Endothelial cell of umbilical vein (primary cell): ENCODE measurements around the gene NTN1. TPM values are rescaled to one million over a fixed set of nuclear protein-coding genes. Genes with fewer than 3 reads are reported as not detected.

ENCODE experiments used
- BruUV-seq: library from RNA; stranded (reverse); fragments of 400-500 nt; replicated peaks from 2 replicates; lab custom pipeline; 2021; lab: Mats Ljungman, UMichigan
- CTCF ChIA-PET: fragments of 300-600, 350-600 bp; sonication (Branson Sonifier 250); formaldehyde crosslinking; loops from one replicate; lab custom pipeline; 2021; ENCODE audit warnings: antibody characterized with exemption, inconsistent platforms; lab: Charles Lee
- POLR2A ChIA-PET: fragments of 300-600, 350-600 bp; sonication (Branson Sonifier 250); formaldehyde crosslinking; loops from one replicate; lab custom pipeline; 2021; ENCODE audit warnings: antibody characterized with exemption, inconsistent platforms; lab: Charles Lee
- DNase-seq: peaks from one replicate; pipeline ENCODE4 v3.0.0-alpha.2; 2011; ENCODE audit warnings: low read depth, low spot score
- FAIRE-seq: peaks from 2 replicates; lab custom pipeline; 2011; peaks lifted over from hg19 to GRCh38; lab: Jason Lieb, UNC
- H2AFZ ChIP-seq: 2 replicates; pipeline ENCODE4 v1.6.0; 2012; ENCODE audit warnings: low read depth, low read length, control low read depth, inconsistent platforms
- H3K27ac ChIP-seq: 2 replicates; pipeline ENCODE4 v1.5.1; 2011; ENCODE audit warnings: low read depth, mild to moderate bottlenecking, control low read depth, low read length, moderate library complexity; ENCODE audit not compliant: insufficient read depth
- H3K27me3 ChIP-seq, 2 experiments: 2 replicates each; pipeline versions ENCODE4 v1.6.0 to v1.6.1; 2011; ENCODE audit warnings: low read length in 2 of 2, mixed read lengths in 1 of 2; ENCODE audit not compliant: control insufficient read depth in 2 of 2, insufficient read depth in 2 of 2
- H3K36me3 ChIP-seq, 2 experiments: 2 replicates in 1 of 2; 3 replicates in 1 of 2; pipeline ENCODE4 v1.5.1; 2011; ENCODE audit warnings: low read length in 2 of 2, mild to moderate bottlenecking in 1 of 2, moderate library complexity in 1 of 2; ENCODE audit not compliant: control insufficient read depth in 2 of 2, insufficient read depth in 2 of 2; ENCODE audit errors: extremely low read depth in 1 of 2
- H3K4me1 ChIP-seq: 3 replicates; pipeline ENCODE4 v1.5.1; 2011; ENCODE audit warnings: mild to moderate bottlenecking, low read length; ENCODE audit not compliant: control insufficient read depth, insufficient read depth; ENCODE audit errors: extremely low read depth
- H3K4me2 ChIP-seq: 2 replicates; pipeline ENCODE4 v1.6.1; 2011; ENCODE audit warnings: low read length, control low read depth, mixed read lengths; ENCODE audit not compliant: insufficient read depth
- H3K4me3 ChIP-seq, 3 experiments: fragments of 200-600 bp in 1 of 3; sonication (generic), shearing (Covaris generic) in 1 of 3; replicated peaks in 1 of 3; 2 replicates each; pipeline ENCODE4 v1.5.1; 2011 to 2016; ENCODE audit warnings: control low read depth in 3 of 3, low read length in 3 of 3, mild to moderate bottlenecking in 2 of 3, inconsistent platforms in 1 of 3, low read depth in 1 of 3, moderate library complexity in 1 of 3; ENCODE audit not compliant: insufficient read depth in 1 of 3
- H3K79me2 ChIP-seq: 2 replicates; pipeline ENCODE4 v1.6.0; 2012; ENCODE audit warnings: low read length, inconsistent platforms; ENCODE audit not compliant: control insufficient read depth, insufficient read depth
- H3K9ac ChIP-seq: replicated peaks from 2 replicates; pipeline ENCODE3; 2011; ENCODE audit warnings: low read length, control low read depth; ENCODE audit not compliant: insufficient read depth; ENCODE audit errors: extremely low read depth
- H3K9me1 ChIP-seq: replicated peaks from 3 replicates; pipeline ENCODE4 v1.6.0; 2011; ENCODE audit warnings: mild to moderate bottlenecking, low read length; ENCODE audit not compliant: control insufficient read depth, insufficient read depth; ENCODE audit errors: extremely low read depth
- H3K9me3 ChIP-seq: replicated peaks from 2 replicates; pipeline ENCODE4 v1.5.1; 2012; ENCODE audit warnings: low read length, inconsistent platforms; ENCODE audit not compliant: control insufficient read depth, insufficient read depth
- H4K20me1 ChIP-seq: replicated peaks from 2 replicates; pipeline ENCODE3; 2011; ENCODE audit warnings: mild to moderate bottlenecking, low read length; ENCODE audit not compliant: control insufficient read depth, insufficient read depth; ENCODE audit errors: extremely low read depth
- EZH2 ChIP-seq: IDR thresholded peaks from 2 replicates; pipeline ENCODE4 v1.6.1; 2012; ENCODE audit warnings: borderline replicate concordance, low read depth, mild to moderate bottlenecking, moderate library complexity, low read length, inconsistent platforms; ENCODE audit not compliant: severe bottlenecking
- FOS ChIP-seq: IDR thresholded peaks from 2 replicates; pipeline ENCODE4 v1.6.1; 2011; ENCODE audit warnings: mild to moderate bottlenecking, low read length, moderate library complexity, borderline replicate concordance; ENCODE audit not compliant: insufficient read depth
- GATA2 ChIP-seq: IDR thresholded peaks from 2 replicates; pipeline ENCODE4 v1.7.0; 2011; ENCODE audit warnings: low read depth, mild to moderate bottlenecking, moderate library complexity, mixed read lengths, low read length; ENCODE audit not compliant: insufficient read length, insufficient read depth
- POLR2A ChIP-seq: IDR thresholded peaks from 2 replicates; pipeline ENCODE4 v1.6.1; 2012; ENCODE audit warnings: low read depth, mild to moderate bottlenecking, control low read depth, low read length
- POLR2AphosphoS5 ChIP-seq: IDR thresholded peaks from 2 replicates; pipeline ENCODE4 v1.6.1; 2012; ENCODE audit warnings: low read depth, mild to moderate bottlenecking, control low read depth, low read length, moderate library complexity; ENCODE audit not compliant: insufficient read depth
- dilution Hi-C: fragments of 300-500 bp; cut with MboI; formaldehyde crosslinking; loops from one replicate; pipeline ENCODE4 v1.15.0; 2019; ENCODE audit warnings: low sequenced_read_pairs; ENCODE audit not compliant: extremely low pct_ligation_motif_present
- intact Hi-C: fragments of 100-400 bp; cut with micrococcal nuclease; formaldehyde crosslinking; loops from one replicate; pipeline ENCODE4 v1.10.0; 2022
- polyA plus RNA-seq, 4 experiments: library from polyadenylated mRNA; depleted of rRNA in 3 of 4; stranded (reverse) in 3 of 4; unstranded in 1 of 4; fragments of >200 nt; gene quantifications; 2 replicates each; pipeline versions ENCODE4 v1.2.1 to v1.2.3, GENCODE V29; 2011 to 2012; ENCODE audit warnings: missing spikeins in 1 of 4
- total RNA-seq: library from RNA; stranded (reverse); gene quantifications from 2 replicates; pipeline ENCODE4 v1.2.3, GENCODE V29; 2021
- TF ChIP-seq, protein P1 (sequence below): IDR thresholded peaks from 2 replicates; pipeline ENCODE4 v1.6.1; 2011; ENCODE audit not compliant: insufficient read depth, insufficient read length
- TF ChIP-seq, protein P2 (sequence below), 2 donors: IDR thresholded peaks; 1 replicate in 1 of 2; 2 replicates in 1 of 2; pipeline ENCODE4 v1.5.1; 2011; ENCODE audit warnings: low read length in 2 of 2, mild to moderate bottlenecking in 2 of 2, moderate library complexity in 2 of 2, control low read depth in 1 of 2, inconsistent platforms in 1 of 2, low read depth in 1 of 2; ENCODE audit not compliant: insufficient read depth in 1 of 2; ENCODE audit errors: extremely low read depth in 1 of 2

The NTN1 gene
- total and polyA plus RNA-seq, 2 donors (not counting 3 experiments of a cell fraction or from before 2014, with no cell fraction given), result 0.10 to 0.18 TPM

DNA sequence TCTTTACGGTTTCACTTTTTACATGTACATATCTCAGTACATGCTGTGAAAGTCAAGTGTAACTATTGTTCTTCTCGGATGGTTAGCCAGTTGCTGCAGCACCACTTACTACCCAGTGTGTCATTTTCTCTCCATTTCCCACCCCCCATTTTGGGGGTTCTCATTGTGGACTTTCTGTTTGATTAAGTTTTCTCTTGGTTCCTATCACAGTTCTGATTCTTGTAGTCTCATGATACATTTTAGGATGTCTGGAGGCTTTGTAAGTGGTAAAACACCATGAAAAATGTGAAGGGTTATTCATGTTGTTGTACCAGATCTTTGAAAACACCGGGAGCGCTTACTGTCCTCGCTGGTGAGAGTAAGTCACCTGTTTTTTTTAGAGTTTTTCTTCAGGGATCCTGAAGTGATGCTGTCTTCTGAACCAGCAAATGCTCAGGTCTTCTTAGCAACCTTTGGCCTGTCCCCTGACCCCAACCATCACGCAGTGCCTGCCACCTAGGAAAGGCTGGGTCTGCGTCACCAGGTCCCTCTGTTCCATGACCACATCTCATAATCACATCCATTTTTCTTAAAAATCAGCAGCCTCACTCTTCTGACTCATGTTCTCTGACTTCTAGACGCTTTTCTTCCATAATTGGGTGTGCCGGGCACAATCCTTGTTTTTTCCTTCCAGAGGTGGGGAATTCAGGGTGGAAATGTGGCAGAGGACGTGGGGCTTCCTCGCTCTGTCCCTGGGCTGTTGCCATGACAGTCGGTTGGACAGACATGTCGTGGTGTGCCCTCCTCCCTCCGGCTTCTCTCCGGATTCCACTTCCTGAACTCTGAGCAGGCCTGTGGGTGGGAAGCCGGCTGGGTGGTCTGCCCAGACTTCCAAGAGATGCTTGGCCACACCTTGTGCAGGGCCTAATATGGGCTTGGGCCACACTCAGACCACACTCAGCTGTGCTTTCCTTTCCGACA lies 102.6 kb downstream of the NTN1 start:
- no peak overlapping the region for H3K4me3 ChIP-seq
- ChIA-PET POLR2A (no interaction called here), CTCF (no interaction called here)
- no peaks in the 10 kb centered on the region for H3K36me3 ChIP-seq
- intact Hi-C loops (no loop called here), dilution Hi-C loops (no loop called here)
- no peaks in the 10 kb centered on the region for H3K27me3 ChIP-seq
- H4K20me1 ChIP-seq, result no peaks in the 10 kb centered on the region
- TF ChIP-seq GATA2, result no peak
- no peak for TF ChIP-seq POLR2A
- TF ChIP-seq EZH2, result no peak
- TF ChIP-seq, protein P1, sequence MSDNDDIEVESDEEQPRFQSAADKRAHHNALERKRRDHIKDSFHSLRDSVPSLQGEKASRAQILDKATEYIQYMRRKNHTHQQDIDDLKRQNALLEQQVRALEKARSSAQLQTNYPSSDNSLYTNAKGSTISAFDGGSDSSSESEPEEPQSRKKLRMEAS, result no peak
- TF ChIP-seq, protein P2, sequence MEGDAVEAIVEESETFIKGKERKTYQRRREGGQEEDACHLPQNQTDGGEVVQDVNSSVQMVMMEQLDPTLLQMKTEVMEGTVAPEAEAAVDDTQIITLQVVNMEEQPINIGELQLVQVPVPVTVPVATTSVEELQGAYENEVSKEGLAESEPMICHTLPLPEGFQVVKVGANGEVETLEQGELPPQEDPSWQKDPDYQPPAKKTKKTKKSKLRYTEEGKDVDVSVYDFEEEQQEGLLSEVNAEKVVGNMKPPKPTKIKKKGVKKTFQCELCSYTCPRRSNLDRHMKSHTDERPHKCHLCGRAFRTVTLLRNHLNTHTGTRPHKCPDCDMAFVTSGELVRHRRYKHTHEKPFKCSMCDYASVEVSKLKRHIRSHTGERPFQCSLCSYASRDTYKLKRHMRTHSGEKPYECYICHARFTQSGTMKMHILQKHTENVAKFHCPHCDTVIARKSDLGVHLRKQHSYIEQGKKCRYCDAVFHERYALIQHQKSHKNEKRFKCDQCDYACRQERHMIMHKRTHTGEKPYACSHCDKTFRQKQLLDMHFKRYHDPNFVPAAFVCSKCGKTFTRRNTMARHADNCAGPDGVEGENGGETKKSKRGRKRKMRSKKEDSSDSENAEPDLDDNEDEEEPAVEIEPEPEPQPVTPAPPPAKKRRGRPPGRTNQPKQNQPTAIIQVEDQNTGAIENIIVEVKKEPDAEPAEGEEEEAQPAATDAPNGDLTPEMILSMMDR (IDR thresholded peaks at IDR 0.05; ENCODE audit: extremely low read depth in 1 of 2, insufficient read depth in 1 of 2, low read depth in 1 of 2, low read length in 2 of 2), result no peak
- no peak for TF ChIP-seq POLR2AphosphoS5
- TF ChIP-seq FOS, result no peak
- DNase-seq (no peak), FAIRE-seq (no peak)
- no peaks in the 10 kb centered on the region for H3K4me1 ChIP-seq
- H3K9me1 ChIP-seq, result no peaks in the 10 kb centered on the region
- no peak overlapping the region for H2AFZ ChIP-seq
- H3K9ac ChIP-seq, result no peak overlapping the region
- H3K27ac ChIP-seq, result no peak overlapping the region
- no TSS peak for BruUV-seq
- no peaks in the 10 kb centered on the region for H3K79me2 ChIP-seq
- no peaks in the 10 kb centered on the region for H3K9me3 ChIP-seq
- no peak overlapping the region for H3K4me2 ChIP-seq
